HG02798 (cell line): ENCODE data around the gene ZSWIM7.
"Not testable (repeated sequence)": the region's sequence is repeated elsewhere in the genome, so short reads cannot be mapped to it uniquely, and the experiment has no call there.

Experiments
- ATAC-seq: cut with Tn5 transposase; IDR thresholded peaks from one replicate; pipeline ENCODE4 v1.9.1; 2021; ENCODE audit warnings: mild to moderate bottlenecking; ENCODE audit not compliant: unreplicated experiment, poor library complexity

The ZSWIM7 gene

GRCh38 chr17:15999974-16000827, 697 bp upstream of the ZSWIM7 start:
- ATAC-seq = peak; percentile 25

- no peak for ATAC-seq
Measured at GRCh38 chr17:15998031-15998562, 1.4 kb downstream of the ZSWIM7 start.

GRCh38 chr17:15996322-15996721, 3.2 kb downstream of the ZSWIM7 start:
- ATAC-seq = no peak

GRCh38 chr17:15981646-15982580, 17.6 kb downstream of the ZSWIM7 start:
- no peak for ATAC-seq

GRCh38 chr17:15981208-15981607, 18.3 kb downstream of the ZSWIM7 start:
- ATAC-seq = peak; percentile 53

GRCh38 chr17:15979013-15979412, 20.5 kb downstream of the ZSWIM7 start:
- ATAC-seq = not testable (repeated sequence)

- no peak for ATAC-seq
Measured at GRCh38 chr17:15978606-15979005, 20.9 kb downstream of the ZSWIM7 start.

- no peak for ATAC-seq
Measured at GRCh38 chr17:15977894-15978293, 21.6 kb downstream of the ZSWIM7 start.

GRCh38 chr17:15973834-15974233, 25.7 kb downstream of the ZSWIM7 start:
- no peak for ATAC-seq

- no peak for ATAC-seq
Measured at GRCh38 chr17:15973016-15973415, 26.5 kb downstream of the ZSWIM7 start.

- no peak for ATAC-seq
Measured at GRCh38 chr17:15972497-15972951, 27.0 kb downstream of the ZSWIM7 start.

GRCh38 chr17:15971882-15972281, 27.6 kb downstream of the ZSWIM7 start:
- no peak for ATAC-seq

- no peak for ATAC-seq
Measured at GRCh38 chr17:15971098-15971678, 28.3 kb downstream of the ZSWIM7 start.

GRCh38 chr17:15970500-15970899, 29.0 kb downstream of the ZSWIM7 start:
- no peak for ATAC-seq

- no peak for ATAC-seq
Measured at GRCh38 chr17:15969463-15969862, 30.0 kb downstream of the ZSWIM7 start.

- no peak for ATAC-seq
Measured at GRCh38 chr17:15967706-15968399, 31.7 kb downstream of the ZSWIM7 start.

GRCh38 chr17:15966879-15967248, 32.6 kb downstream of the ZSWIM7 start:
- no peak for ATAC-seq

GRCh38 chr17:15966183-15966878, 33.2 kb downstream of the ZSWIM7 start:
- no peak for ATAC-seq

GRCh38 chr17:15965528-15965927, 34.0 kb downstream of the ZSWIM7 start:
- no peak for ATAC-seq
